Spleen (tissue), 11 donors: ENCODE results near the gene GPR18. TPM values are rescaled to one million over a fixed set of nuclear protein-coding genes. Genes with fewer than 3 reads are reported as not detected.
A peak's percentile ranks its signal among the peaks of the same experiment; 100 is the strongest.

Source experiments
- DNase-seq: peaks from one replicate; pipeline ENCODE4 v3.0.0-alpha.2; 2020
- H3K27ac ChIP-seq, 8 donors: fragments of 200-600 bp; sonication (generic) in 7 of 8; 1 replicate in 4 of 8; 2 replicates in 4 of 8; pipeline versions ENCODE4 v1.5.0 to v1.8.0; 2016 to 2021; ENCODE audit warnings: inconsistent platforms in 4 of 8, mild to moderate bottlenecking in 4 of 8, moderate library complexity in 1 of 8
- H3K27me3 ChIP-seq, 7 donors: fragments of 200-600 bp; sonication (generic) in 6 of 7; replicated peaks in 1 of 7; 1 replicate in 4 of 7; 2 replicates in 3 of 7; pipeline versions ENCODE4 v1.5.0 to v1.8.0; 2016 to 2021; ENCODE audit warnings: inconsistent platforms in 3 of 7, mild to moderate bottlenecking in 1 of 7
- H3K36me3 ChIP-seq, 6 donors: fragments of 200-600 bp; sonication (generic) in 5 of 6; 1 replicate in 4 of 6; 2 replicates in 2 of 6; pipeline versions ENCODE4 v1.5.0 to v1.8.0; 2016 to 2021; ENCODE audit warnings: inconsistent platforms in 2 of 6
- H3K4me1 ChIP-seq, 6 donors: fragments of 200-600 bp; sonication (generic) in 5 of 6; 1 replicate in 3 of 6; 2 replicates in 3 of 6; pipeline versions ENCODE4 v1.5.0 to v1.8.0; 2016 to 2021; ENCODE audit warnings: inconsistent platforms in 3 of 6
- H3K4me3 ChIP-seq, 8 donors: fragments of 200-600 bp; sonication (generic) in 7 of 8; 1 replicate in 4 of 8; 2 replicates in 4 of 8; pipeline versions ENCODE4 v1.5.0 to v1.8.0; 2016 to 2021; ENCODE audit warnings: inconsistent platforms in 4 of 8, mild to moderate bottlenecking in 4 of 8, moderate library complexity in 2 of 8
- H3K9me3 ChIP-seq, 8 donors: fragments of 200-600 bp; sonication (generic) in 7 of 8; 1 replicate in 4 of 8; 2 replicates in 4 of 8; pipeline versions ENCODE4 v1.5.0 to v1.8.0; 2016 to 2021; ENCODE audit warnings: inconsistent platforms in 4 of 8
- POLR2A ChIP-seq, 3 donors: fragments of 450-650 bp; IDR thresholded peaks; one replicate each; pipeline ENCODE4 v1.5.1; 2017; ENCODE audit warnings: antibody characterized with exemption in 3 of 3, mild to moderate bottlenecking in 1 of 3
- POLR2AphosphoS5 ChIP-seq, 3 donors: sonication (generic); formaldehyde crosslinking; IDR thresholded peaks; one replicate each; pipeline ENCODE4 v1.5.1; 2017; ENCODE audit warnings: antibody characterized with exemption in 3 of 3
- WGBS, 5 donors: extraction: QIAGEN DNeasy Blood & Tissue Kit in 3 of 5; methylation state at CpG; one replicate each; pipeline versions ENCODE4 v1.1.5 to v1.1.7; 2013 to 2018; 5-methylcytosine and 5-hydroxymethylcytosine counted together
- intact Hi-C: fragments of 100-400 bp; cut with DNase I; formaldehyde crosslinking; loops from one replicate; pipeline ENCODE4 v1.15.0; 2023; ENCODE audit warnings: low total_unique reads
- polyA plus RNA-seq, 3 donors: library from polyadenylated mRNA; stranded (reverse); fragments of 200-250 nt; gene quantifications; one replicate each; pipeline ENCODE4 v1.2.1, GENCODE V29; 2013
- total RNA-seq, 7 donors: library from RNA; depleted of rRNA in 3 of 7; stranded (reverse); fragments of >200 nt in 3 of 7; fragmentation: NEBNext Ultra II Directional in 4 of 7; extraction: Animal tissue kit (Norgen Biotek cat#: 25700) in 4 of 7; gene quantifications; one replicate each; pipeline versions ENCODE4 v1.1.0 to v1.2.1, GENCODE V29; 2016 to 2021
- TF ChIP-seq, protein P1 (sequence below), 11 experiments: fragments of 200-600 bp in 7 of 11; fragments of 450-650 bp in 4 of 11; sonication (generic) in 4 of 11; IDR thresholded peaks in 8 of 11; conservative IDR thresholded peaks in 3 of 11; 1 replicate in 7 of 11; 2 replicates in 4 of 11; pipeline versions ENCODE4 v1.4.0 to v1.8.0; 2016 to 2021; ENCODE audit warnings: antibody characterized with exemption in 11 of 11, inconsistent platforms in 4 of 11, mild to moderate bottlenecking in 1 of 11
- donor health status: healthy with polysubstance abuse.
- donor health status: DM: no; HTN: no; CAD: no; lungs with moderate emphysema.
- donor health status: DM: no; HTN: no; CAD: no.
- donor health status: Bipolar disorder and iron deficiency.
- donor health status: healthy.
- donor health status: DM: no; HTN: no; CAD: no.
- donor health status: DM: yes; HTN: yes; CAD: no.

GPR18 gene
- total and polyA plus RNA-seq, 10 donors = 9.6 to 33.9 (median 16.8) TPM

DNA sequence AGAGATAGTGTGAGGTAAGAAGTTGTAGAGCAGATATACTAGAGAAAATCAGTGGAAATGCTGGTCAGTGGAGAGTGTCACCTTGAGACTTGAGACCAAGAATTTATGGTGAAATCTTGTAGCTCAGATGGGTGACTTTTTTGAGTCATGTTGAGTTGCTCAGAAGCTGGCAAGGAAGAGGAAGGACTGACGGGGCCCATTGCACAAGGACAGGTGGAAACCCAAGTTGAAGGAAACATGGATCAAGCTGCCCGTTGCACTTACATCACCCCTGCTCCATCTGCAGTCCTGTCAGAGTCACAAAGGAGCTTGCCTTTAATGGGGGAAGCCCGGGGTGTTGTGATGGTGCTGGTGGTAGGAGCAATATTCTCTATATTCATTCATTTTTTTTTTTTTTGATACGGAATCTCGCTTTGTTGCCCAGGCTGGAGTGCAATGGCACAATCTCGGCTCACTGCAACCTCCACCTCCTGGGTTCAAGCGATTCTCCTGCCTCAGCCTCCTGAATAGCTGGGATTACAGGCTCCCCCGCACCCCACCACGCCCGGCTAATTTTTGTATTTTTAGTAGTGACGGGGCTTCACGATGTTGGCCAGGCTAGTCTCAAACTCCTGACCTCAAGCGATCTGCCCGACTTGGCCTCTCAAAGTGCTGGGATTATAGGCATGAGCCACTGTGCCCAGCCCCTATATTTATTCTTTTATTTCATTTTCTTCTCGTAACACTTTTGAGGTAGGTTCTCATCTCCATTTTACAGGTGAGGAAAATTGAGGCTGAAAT lies 30.1 kb downstream of the GPR18 start:
- intact Hi-C loops = no loop called here
- WGBS, 5 donors = 64 to 72% (median 68%) methylated on average over 14 to 15 of the region's 15 CpGs
- H3K36me3 ChIP-seq = peaks cover 0 to 6% (median 0%) of the 10 kb centered on the region in 6 donors
- DNase-seq = no peak
- H3K4me1 ChIP-seq = peaks cover 62 to 100% (median 95%) of the 10 kb centered on the region in 6 donors
- H3K9me3 ChIP-seq = no peaks in the 10 kb centered on the region
- no peaks in the 10 kb centered on the region for H3K27me3 ChIP-seq
- TF ChIP-seq, protein P1, sequence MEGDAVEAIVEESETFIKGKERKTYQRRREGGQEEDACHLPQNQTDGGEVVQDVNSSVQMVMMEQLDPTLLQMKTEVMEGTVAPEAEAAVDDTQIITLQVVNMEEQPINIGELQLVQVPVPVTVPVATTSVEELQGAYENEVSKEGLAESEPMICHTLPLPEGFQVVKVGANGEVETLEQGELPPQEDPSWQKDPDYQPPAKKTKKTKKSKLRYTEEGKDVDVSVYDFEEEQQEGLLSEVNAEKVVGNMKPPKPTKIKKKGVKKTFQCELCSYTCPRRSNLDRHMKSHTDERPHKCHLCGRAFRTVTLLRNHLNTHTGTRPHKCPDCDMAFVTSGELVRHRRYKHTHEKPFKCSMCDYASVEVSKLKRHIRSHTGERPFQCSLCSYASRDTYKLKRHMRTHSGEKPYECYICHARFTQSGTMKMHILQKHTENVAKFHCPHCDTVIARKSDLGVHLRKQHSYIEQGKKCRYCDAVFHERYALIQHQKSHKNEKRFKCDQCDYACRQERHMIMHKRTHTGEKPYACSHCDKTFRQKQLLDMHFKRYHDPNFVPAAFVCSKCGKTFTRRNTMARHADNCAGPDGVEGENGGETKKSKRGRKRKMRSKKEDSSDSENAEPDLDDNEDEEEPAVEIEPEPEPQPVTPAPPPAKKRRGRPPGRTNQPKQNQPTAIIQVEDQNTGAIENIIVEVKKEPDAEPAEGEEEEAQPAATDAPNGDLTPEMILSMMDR (IDR thresholded peaks at IDR 0.05 in 8 of 11, conservative IDR thresholded peaks at IDR 0.05 in 3 of 11) = no peak
- TF ChIP-seq POLR2AphosphoS5 (IDR thresholded peaks at IDR 0.05) (no peak), POLR2A (IDR thresholded peaks at IDR 0.05) (no peak)
- peak overlapping the region in 1 of 8 donors; percentile 42 for H3K4me3 ChIP-seq
- H3K27ac ChIP-seq = peak overlapping the region in 5 of 8 donors; percentile 18 to 77 (median 53)

DNA sequence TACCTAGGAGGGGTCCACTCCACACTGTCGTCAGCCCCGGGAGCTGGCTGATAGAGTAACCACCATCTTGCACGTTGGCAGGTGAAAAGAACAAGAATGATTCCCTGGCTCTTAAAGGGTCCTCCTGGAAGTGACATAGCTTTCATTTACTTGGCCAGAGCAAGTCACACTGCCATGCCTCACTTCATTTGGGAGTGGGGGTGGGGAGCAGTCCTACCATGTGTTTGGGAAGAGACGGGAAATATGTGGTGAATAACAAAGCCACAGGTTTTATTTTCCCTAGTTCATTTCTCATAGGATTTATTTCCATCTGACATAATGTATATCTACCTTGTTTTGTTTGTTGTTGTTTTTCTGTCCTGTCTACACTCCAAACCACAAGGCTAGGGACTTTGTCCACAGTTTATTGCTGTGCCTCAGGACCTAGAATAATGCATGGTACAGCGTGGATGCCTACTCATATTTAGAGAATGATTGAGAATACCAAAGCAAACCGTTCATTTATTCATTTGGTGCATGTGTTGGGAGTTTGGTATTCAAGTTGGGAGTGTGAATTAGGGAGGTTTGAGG lies 30.8 kb downstream of the GPR18 start:
- H3K36me3 ChIP-seq = peaks cover 0 to 6% (median 0%) of the 10 kb centered on the region in 6 donors
- H3K4me3 ChIP-seq = no peak overlapping the region
- 78 to 91% (median 86%) methylated on average over 6 of the region's 6 CpGs for WGBS, 5 donors
- no peaks in the 10 kb centered on the region for H3K27me3 ChIP-seq
- TF ChIP-seq, protein P1 (IDR thresholded peaks at IDR 0.05 in 8 of 11, conservative IDR thresholded peaks at IDR 0.05 in 3 of 11) = no peak
- TF ChIP-seq POLR2AphosphoS5 (IDR thresholded peaks at IDR 0.05) (no peak), POLR2A (IDR thresholded peaks at IDR 0.05) (no peak)
- peak overlapping the region in 3 of 8 donors; percentile 41 to 77 (median 74) for H3K27ac ChIP-seq
- H3K9me3 ChIP-seq = peaks cover 0 to 5% (median 0%) of the 10 kb centered on the region in 8 donors
- intact Hi-C loops = no loop called here
- no peak for DNase-seq
- peaks cover 62 to 100% (median 95%) of the 10 kb centered on the region in 6 donors for H3K4me1 ChIP-seq

DNA sequence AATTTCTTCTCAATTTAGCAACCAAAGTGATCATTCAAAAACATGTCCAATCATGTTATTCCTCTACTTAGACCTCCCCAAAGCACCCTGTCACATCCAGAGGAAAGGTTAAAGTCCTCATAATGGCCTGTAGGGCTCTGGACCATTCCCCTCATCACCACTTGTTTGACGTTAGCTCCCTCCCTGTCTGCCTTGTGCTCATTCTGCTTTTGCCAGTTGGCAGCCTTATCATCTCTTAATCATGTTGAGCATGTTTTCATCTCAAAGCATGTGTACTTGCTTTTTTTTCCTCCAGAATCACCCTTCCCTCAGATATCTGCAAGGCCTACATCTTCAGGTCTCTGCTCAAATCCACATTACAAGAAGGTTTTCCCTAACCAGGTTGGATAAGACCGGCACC lies 31.7 kb downstream of the GPR18 start:
- Histone ChIP-seq H3K27me3 (no peaks in the 10 kb centered on the region), H3K4me3 (no peak overlapping the region), H3K36me3 (peaks cover 0 to 15% (median 0%) of the 10 kb centered on the region in 6 donors), H3K4me1 (peaks cover 64 to 100% (median 95%) of the 10 kb centered on the region in 6 donors), H3K9me3 (peaks cover 0 to 5% (median 0%) of the 10 kb centered on the region in 8 donors), H3K27ac (peak overlapping the region in 1 of 8 donors; percentile 6)
- intact Hi-C loops = no loop called here
- WGBS, 5 donors = 82 to 91% (median 86%) methylated on average over 2 of the region's 2 CpGs
- TF ChIP-seq POLR2AphosphoS5 (IDR thresholded peaks at IDR 0.05) (no peak), POLR2A (IDR thresholded peaks at IDR 0.05) (no peak)
- TF ChIP-seq, protein P1 (IDR thresholded peaks at IDR 0.05 in 8 of 11, conservative IDR thresholded peaks at IDR 0.05 in 3 of 11) = no peak
- no peak for DNase-seq

DNA sequence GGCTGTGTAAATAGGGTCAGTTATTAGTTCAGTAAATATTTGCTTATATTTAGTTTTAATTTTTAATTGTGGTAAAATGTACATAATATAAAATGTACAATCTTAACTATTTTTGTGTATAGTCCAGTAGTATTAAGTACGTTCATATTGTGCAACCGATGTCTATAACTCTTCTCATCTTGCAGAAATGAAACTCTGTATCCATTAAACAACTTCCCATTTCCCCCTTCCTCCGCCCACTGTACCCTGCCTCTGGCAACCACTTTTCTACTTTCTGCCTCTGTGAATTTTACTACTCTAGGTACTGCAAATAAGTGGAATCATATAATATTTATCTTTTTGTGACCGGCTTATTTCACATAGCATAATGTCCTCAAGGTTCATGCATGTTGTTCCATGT lies 33.1 kb downstream of the GPR18 start:
- H3K36me3 ChIP-seq = peaks cover 0 to 16% (median 0%) of the 10 kb centered on the region in 6 donors
- no peaks in the 10 kb centered on the region for H3K27me3 ChIP-seq
- no peak for DNase-seq
- H3K4me1 ChIP-seq = peaks cover 66 to 100% (median 95%) of the 10 kb centered on the region in 6 donors
- no peak overlapping the region for H3K4me3 ChIP-seq
- intact Hi-C loops = no loop called here
- peak overlapping the region in 2 of 8 donors; percentile 6 to 25 for H3K27ac ChIP-seq
- TF ChIP-seq, protein P1 (IDR thresholded peaks at IDR 0.05 in 8 of 11, conservative IDR thresholded peaks at IDR 0.05 in 3 of 11) = no peak
- TF ChIP-seq POLR2AphosphoS5 (IDR thresholded peaks at IDR 0.05) = no peak
- no peak for TF ChIP-seq POLR2A (IDR thresholded peaks at IDR 0.05)
- WGBS, 5 donors = 30 to 52% (median 43%) methylated on average over 4 of the region's 4 CpGs
- peaks cover 0 to 5% (median 0%) of the 10 kb centered on the region in 8 donors for H3K9me3 ChIP-seq
